HCT116 (cell line): ENCODE measurements around the gene CS. TPM values are rescaled to one million over a fixed set of nuclear protein-coding genes. Genes with fewer than 3 reads are reported as not detected.
"Not testable (repeated sequence)": the region's sequence is repeated elsewhere in the genome, so short reads cannot be mapped to it uniquely, and the experiment has no call there.

ENCODE experiments used
- ATAC-seq: fragments of 200-7000 bp; cut with Tn5 transposase; 2 replicates; pipeline ENCODE4 v1.9.1; 2020; ENCODE audit warnings: mild to moderate bottlenecking, moderate library complexity
- BruUV-seq: library from RNA; stranded (reverse); fragments of 400-500 nt; replicated peaks from 2 replicates; lab custom pipeline; 2021; lab: Mats Ljungman, UMichigan
- CTCF ChIA-PET: fragments of 300-600 bp; sonication (Branson Sonifier 250); formaldehyde crosslinking; loops from one replicate; lab custom pipeline; 2021; ENCODE audit warnings: antibody characterized with exemption; lab: Charles Lee
- POLR2A ChIA-PET: fragments of 300-600, 350-600 bp; sonication (Branson Sonifier 250); formaldehyde crosslinking; loops from one replicate; lab custom pipeline; 2021; ENCODE audit warnings: antibody characterized with exemption; lab: Charles Lee
- RAD21 ChIA-PET, 2 experiments: fragments of 300-600 bp; sonication (Branson Sonifier 250); formaldehyde crosslinking; loops; one replicate each; lab custom pipeline; 2023; ENCODE audit warnings: low total read pairs in 2 of 2; ENCODE audit not compliant: uncharacterized antibody in 2 of 2, unreplicated experiment in 2 of 2, low non-redundant PET in 1 of 2; lab: Charles Lee
- DNase-seq: peaks from one replicate; pipeline ENCODE4 v3.0.0-alpha.2; 2010; ENCODE audit warnings: low read depth, low spot score
- H2AFZ ChIP-seq: fragments of 200-600 bp; shearing (Covaris generic), sonication (generic); 2 replicates; pipeline ENCODE4 v1.6.1; 2017; ENCODE audit warnings: low read depth, mixed run types, mixed read lengths, antibody characterized with exemption, low read length; ENCODE audit not compliant: poor library complexity, severe bottlenecking
- H3K27ac ChIP-seq: 2 replicates; pipeline ENCODE4 v1.5.1; 2012; ENCODE audit warnings: low read depth, low read length
- H3K27me3 ChIP-seq: fragments of 200-600 bp; sonication (generic); 2 replicates; pipeline ENCODE4 v1.6.1; 2016; ENCODE audit warnings: mixed run types, low read length, mixed read lengths; ENCODE audit not compliant: insufficient read depth
- H3K36me3 ChIP-seq, 2 experiments: fragments of 200-500 bp in 1 of 2; fragments of 200-600 bp in 1 of 2; sonication (Bioruptor generic) in 1 of 2; sonication (generic) in 1 of 2; 2 replicates each; pipeline versions ENCODE4 v1.5.1 to v1.6.1; 2014 to 2016; ENCODE audit warnings: low read length in 2 of 2, inconsistent platforms in 1 of 2, mixed read lengths in 1 of 2, mixed run types in 1 of 2; ENCODE audit not compliant: insufficient read depth in 2 of 2, control insufficient read depth in 1 of 2
- H3K4me1 ChIP-seq, 2 experiments: fragments of 200-600 bp in 1 of 2; sonication (generic) in 1 of 2; 2 replicates each; pipeline versions ENCODE4 v1.5.1 to v1.6.1; 2012 to 2017; ENCODE audit warnings: low read length in 2 of 2, inconsistent platforms in 1 of 2, mild to moderate bottlenecking in 1 of 2, mixed read lengths in 1 of 2, mixed run types in 1 of 2, moderate library complexity in 1 of 2; ENCODE audit not compliant: insufficient read depth in 2 of 2, control insufficient read depth in 1 of 2
- H3K4me2 ChIP-seq: fragments of 200-600 bp; sonication (generic); 2 replicates; pipeline ENCODE4 v1.6.1; 2017; ENCODE audit warnings: mixed run types, low read length, mixed read lengths
- H3K4me3 ChIP-seq, 2 experiments: fragments of 200-600 bp in 1 of 2; sonication (generic) in 1 of 2; replicated peaks in 1 of 2; 2 replicates each; pipeline ENCODE4 v1.5.1; 2011 to 2016; ENCODE audit warnings: low read length in 2 of 2, control low read depth in 1 of 2, low read depth in 1 of 2, mild to moderate bottlenecking in 1 of 2, mixed read lengths in 1 of 2, mixed run types in 1 of 2
- H3K79me2 ChIP-seq: fragments of 200-600 bp; sonication (generic); 2 replicates; pipeline ENCODE4 v1.6.1; 2017; ENCODE audit warnings: mild to moderate bottlenecking, mixed run types, low read length, moderate library complexity, mixed read lengths; ENCODE audit not compliant: insufficient read depth
- H3K9ac ChIP-seq: fragments of 200-600 bp; sonication (generic); 2 replicates; pipeline ENCODE4 v1.6.1; 2016; ENCODE audit warnings: low read length, mixed read lengths
- H3K9me2 ChIP-seq: fragments of 200-600 bp; sonication (generic), shearing (Covaris generic); 2 replicates; pipeline ENCODE4 v1.6.1; 2017; ENCODE audit warnings: mixed run types, mild to moderate bottlenecking, moderate library complexity; ENCODE audit not compliant: insufficient read depth
- H3K9me3 ChIP-seq, 2 experiments: fragments of 200-500 bp in 1 of 2; fragments of 200-600 bp in 1 of 2; sonication (Bioruptor generic) in 1 of 2; sonication (generic) in 1 of 2; 2 replicates each; pipeline ENCODE4 v1.6.1; 2014 to 2017; ENCODE audit warnings: low read length in 2 of 2, mixed read lengths in 2 of 2, inconsistent platforms in 1 of 2, low read depth in 1 of 2, mild to moderate bottlenecking in 1 of 2, mixed run types in 1 of 2, moderate library complexity in 1 of 2; ENCODE audit not compliant: control insufficient read depth in 1 of 2, insufficient read depth in 1 of 2
- H4K20me1 ChIP-seq: fragments of 200-600 bp; sonication (generic), shearing (Covaris generic); 2 replicates; pipeline ENCODE4 v1.6.1; 2017; ENCODE audit warnings: mixed run types, mild to moderate bottlenecking, moderate library complexity; ENCODE audit not compliant: insufficient read depth
- ATF3 ChIP-seq: IDR thresholded peaks from 2 replicates; pipeline ENCODE4 v1.6.1; 2012
- CBX3 ChIP-seq: IDR thresholded peaks from 2 replicates; pipeline ENCODE4 v1.6.1; 2012; ENCODE audit warnings: low read depth
- CEBPB ChIP-seq: IDR thresholded peaks from 2 replicates; pipeline ENCODE4 v1.6.1; 2012; ENCODE audit warnings: low read depth
- EZH2phosphoT487 ChIP-seq: fragments of 200-600 bp; IDR thresholded peaks from 2 replicates; pipeline ENCODE4 v1.6.1; 2018; ENCODE audit warnings: antibody characterized with exemption, borderline replicate concordance
- JUND ChIP-seq: IDR thresholded peaks from 2 replicates; pipeline ENCODE4 v1.6.1; 2012
- MAX ChIP-seq: IDR thresholded peaks from 2 replicates; pipeline ENCODE4 v1.6.1; 2012
- POLR2AphosphoS5 ChIP-seq: IDR thresholded peaks from 2 replicates; pipeline ENCODE4 v1.6.1; 2011; ENCODE audit warnings: mild to moderate bottlenecking, low read depth, low read length, moderate library complexity
- RAD21 ChIP-seq: IDR thresholded peaks from 2 replicates; pipeline ENCODE4 v1.6.1; 2012; ENCODE audit warnings: low read depth, mild to moderate bottlenecking
- REST ChIP-seq: IDR thresholded peaks from 2 replicates; pipeline ENCODE4 v1.6.1; 2012; ENCODE audit warnings: low read depth
- SIN3A ChIP-seq: IDR thresholded peaks from 2 replicates; pipeline ENCODE4 v1.6.1; 2012; ENCODE audit warnings: low read depth
- SRF ChIP-seq: IDR thresholded peaks from 2 replicates; pipeline ENCODE4 v1.6.1; 2012; ENCODE audit warnings: low read depth
- TCF7L2 ChIP-seq: IDR thresholded peaks from 2 replicates; pipeline ENCODE4 v1.7.0; 2011; ENCODE audit warnings: borderline replicate concordance, inconsistent platforms; ENCODE audit not compliant: insufficient read depth, insufficient read length; ENCODE audit errors: extremely low read depth
- YY1 ChIP-seq: IDR thresholded peaks from 2 replicates; pipeline ENCODE4 v1.6.1; 2011; ENCODE audit warnings: low read length, low read depth, moderate library complexity, mild to moderate bottlenecking; ENCODE audit not compliant: insufficient replicate concordance; ENCODE audit errors: extremely low read depth
- ZNF274 ChIP-seq: fragments of 200-500 bp; sonication (Bioruptor generic); IDR thresholded peaks from 2 replicates; pipeline ENCODE4 v1.6.1; 2014; ENCODE audit warnings: mild to moderate bottlenecking, low read depth, low read length, inconsistent platforms
- intact Hi-C: fragments of 100-400 bp; cut with micrococcal nuclease; formaldehyde crosslinking; loops from 2 replicates; pipeline ENCODE4 v1.10.0; 2022
- total RNA-seq: library from RNA; stranded (reverse); gene quantifications from one replicate; pipeline ENCODE4 v1.2.1, GENCODE V29; 2021; ENCODE audit not compliant: unreplicated experiment

Gene CS
- total RNA-seq, 1 experiment from 2014 or later, result 270 TPM

GRCh38 chr12:56324206-56324605 lies 24.1 kb upstream of the CS start (continued):
- TF ChIP-seq SIN3A (no peak), ATF3 (no peak), SRF (no peak)
- TF ChIP-seq, all 23 proteins: peak for 0

DNA sequence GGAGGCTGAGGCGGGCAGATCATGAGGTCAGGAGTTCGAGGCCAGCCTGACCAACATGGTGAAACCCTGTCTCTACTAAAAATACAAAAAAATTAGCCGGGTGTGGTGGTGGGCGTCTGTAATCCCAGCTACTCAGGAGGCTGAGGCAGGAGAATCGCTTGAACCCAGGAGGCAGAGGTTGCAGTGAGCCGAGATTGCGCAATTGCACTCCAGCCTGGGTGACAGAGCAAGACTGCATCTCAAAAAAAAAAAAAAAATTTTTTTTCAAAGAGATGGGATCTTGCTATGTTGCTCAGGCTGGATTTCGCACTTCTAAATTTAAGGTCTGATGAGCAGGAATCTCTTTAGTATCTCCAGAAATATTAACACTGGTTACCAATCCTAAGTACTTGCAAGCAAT lies 21.5 kb upstream of the CS start:
- H3K4me1 ChIP-seq, H3K9me2 ChIP-seq, H3K4me3 ChIP-seq, H3K27me3 ChIP-seq, DNase-seq, CTCF ChIA-PET, H3K9ac ChIP-seq, H4K20me1 ChIP-seq, H3K79me2 ChIP-seq, POLR2A ChIA-PET, H3K4me2 ChIP-seq, BruUV-seq, H2AFZ ChIP-seq, ATAC-seq, intact Hi-C loops, H3K27ac ChIP-seq, H3K9me3 ChIP-seq: not testable (repeated sequence)
- RAD21 ChIA-PET, result interaction anchor here in 1 of 2 experiments (0.6 kb wide), 1 partner anchor 25 kb away, joined by 3 read pairs; no protein-coding TSS in a partner anchor
- peaks cover 10 to 14% of the 10 kb centered on the region in 2 experiments; a peak in 3 of 4 replicates for H3K36me3 ChIP-seq

- no peak overlapping the region for H3K4me2 ChIP-seq
- no peaks in the 10 kb centered on the region for H4K20me1 ChIP-seq
- H3K4me1 ChIP-seq, result peaks cover 4 to 8% of the 10 kb centered on the region in 2 experiments; a peak in 3 of 4 replicates
- POLR2A ChIA-PET, result no interaction called here
- H3K79me2 ChIP-seq, result no peaks in the 10 kb centered on the region
- no peaks in the 10 kb centered on the region for H3K9me3 ChIP-seq
- no peak for DNase-seq
- CTCF ChIA-PET, result no interaction called here
- H3K27ac ChIP-seq, result no peak overlapping the region
- no TSS peak for BruUV-seq
- no peaks in the 10 kb centered on the region for H3K27me3 ChIP-seq
- TF ChIP-seq ATF3 (no peak), POLR2AphosphoS5 (no peak), ZNF274 (no peak), REST (no peak), CBX3 (no peak), YY1 (no peak), RAD21 (no peak), MAX (no peak), EZH2phosphoT487 (no peak), SIN3A (no peak), TCF7L2 (no peak), CEBPB (no peak; the same call in 1 of the 2 replicates), JUND (no peak)
- ATAC-seq, result no peak
- H2AFZ ChIP-seq, result no peak overlapping the region
- H3K9me2 ChIP-seq, result no peaks in the 10 kb centered on the region
- peaks cover 10 to 14% of the 10 kb centered on the region in 2 experiments; a peak in 3 of 4 replicates for H3K36me3 ChIP-seq
- no peak overlapping the region for H3K4me3 ChIP-seq
- RAD21 ChIA-PET, result interaction anchor here in 1 of 2 experiments (0.6 kb wide), 1 partner anchor 26 kb away, joined by 3 read pairs; no protein-coding TSS in a partner anchor
- intact Hi-C loops, result no loop called here
- H3K9ac ChIP-seq, result no peak overlapping the region
These were observed 20.9 kb upstream of the CS start for GRCh38 chr12:56321027-56321426.
